ENCODE results near the gene DHX58.
A peak's percentile ranks its signal among the peaks of the same experiment; 100 is the strongest.

DHX58 gene

DNA sequence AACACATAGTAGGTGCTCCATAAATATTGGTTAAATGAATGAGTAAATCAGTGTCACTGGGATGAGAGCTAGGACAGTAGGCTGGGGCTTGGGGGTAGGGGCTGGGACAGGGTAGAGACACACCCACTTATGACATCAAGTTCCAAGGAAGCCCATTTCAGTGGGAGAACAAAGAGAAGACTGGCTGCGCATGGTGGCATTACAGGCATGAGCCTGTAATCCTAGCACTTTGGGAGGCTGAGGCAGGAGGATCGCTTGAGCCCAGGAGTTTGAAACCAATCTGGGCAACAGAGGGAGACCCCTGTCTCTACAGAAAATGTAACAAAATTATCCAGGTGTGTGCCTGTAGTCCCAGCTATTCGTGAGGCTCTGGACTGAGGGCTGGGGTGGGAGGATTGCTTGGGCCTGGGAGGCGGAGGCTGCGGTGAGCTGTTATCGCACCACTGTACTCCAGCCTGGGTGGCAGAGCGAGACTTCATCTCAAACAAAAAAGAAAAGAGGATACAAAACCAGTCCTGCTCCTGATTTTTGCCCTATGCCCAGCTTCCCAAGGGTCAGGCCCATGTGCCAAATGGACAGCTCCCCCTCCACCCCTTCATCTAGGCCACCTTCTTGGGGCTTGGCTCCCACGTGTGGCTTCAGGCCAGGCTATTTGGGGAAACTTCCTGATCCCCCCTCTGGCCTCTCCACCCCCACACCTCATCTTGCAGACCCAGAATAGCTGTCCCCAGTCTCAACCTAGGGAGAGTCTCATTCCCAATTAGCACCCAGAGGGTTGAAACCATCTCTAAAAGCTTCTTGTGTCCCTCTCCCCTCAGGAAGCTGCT, 21.3 kb downstream of the DHX58 start:
- Mint-ChIP-seq H3K27ac (no peak overlapping the region), H3K36me3 (ENCODE audit: low read depth) (no peaks in the 10 kb centered on the region), H3K4me1 (ENCODE audit: low read depth) (no peaks in the 10 kb centered on the region), H3K9me3 (no peaks in the 10 kb centered on the region), H3K27me3 (ENCODE audit: low read depth) (peaks cover 31% of the 10 kb centered on the region), H3K4me3 (no peak overlapping the region)

DNA sequence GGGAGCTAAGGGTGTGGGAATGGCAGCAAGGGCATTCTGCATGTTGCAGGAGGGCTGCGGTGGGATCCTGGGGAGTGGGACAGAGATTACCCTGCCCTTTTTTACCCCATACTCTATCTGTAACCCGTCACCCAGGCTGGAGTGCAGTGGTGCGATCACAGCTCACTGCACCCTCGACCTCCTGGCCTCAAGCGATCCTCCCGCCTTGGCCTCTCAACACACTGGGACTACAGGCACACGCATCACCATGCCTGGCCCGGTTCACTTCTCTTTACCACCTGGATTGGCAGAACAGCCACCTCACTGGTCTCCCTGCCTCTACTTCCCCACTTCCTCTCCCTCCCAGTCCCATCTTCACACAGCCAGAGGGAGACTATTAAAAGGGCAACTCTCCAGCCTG, 23.8 kb downstream of the DHX58 start:
- H3K4me3 Mint-ChIP-seq: no peak overlapping the region
- no peaks in the 10 kb centered on the region for H3K9me3 Mint-ChIP-seq
- H3K27ac Mint-ChIP-seq: no peak overlapping the region
- no peaks in the 10 kb centered on the region for H3K4me1 Mint-ChIP-seq (ENCODE audit: low read depth)
- H3K27me3 Mint-ChIP-seq (ENCODE audit: low read depth): peaks cover 27% of the 10 kb centered on the region
- no peaks in the 10 kb centered on the region for H3K36me3 Mint-ChIP-seq (ENCODE audit: low read depth)

DNA sequence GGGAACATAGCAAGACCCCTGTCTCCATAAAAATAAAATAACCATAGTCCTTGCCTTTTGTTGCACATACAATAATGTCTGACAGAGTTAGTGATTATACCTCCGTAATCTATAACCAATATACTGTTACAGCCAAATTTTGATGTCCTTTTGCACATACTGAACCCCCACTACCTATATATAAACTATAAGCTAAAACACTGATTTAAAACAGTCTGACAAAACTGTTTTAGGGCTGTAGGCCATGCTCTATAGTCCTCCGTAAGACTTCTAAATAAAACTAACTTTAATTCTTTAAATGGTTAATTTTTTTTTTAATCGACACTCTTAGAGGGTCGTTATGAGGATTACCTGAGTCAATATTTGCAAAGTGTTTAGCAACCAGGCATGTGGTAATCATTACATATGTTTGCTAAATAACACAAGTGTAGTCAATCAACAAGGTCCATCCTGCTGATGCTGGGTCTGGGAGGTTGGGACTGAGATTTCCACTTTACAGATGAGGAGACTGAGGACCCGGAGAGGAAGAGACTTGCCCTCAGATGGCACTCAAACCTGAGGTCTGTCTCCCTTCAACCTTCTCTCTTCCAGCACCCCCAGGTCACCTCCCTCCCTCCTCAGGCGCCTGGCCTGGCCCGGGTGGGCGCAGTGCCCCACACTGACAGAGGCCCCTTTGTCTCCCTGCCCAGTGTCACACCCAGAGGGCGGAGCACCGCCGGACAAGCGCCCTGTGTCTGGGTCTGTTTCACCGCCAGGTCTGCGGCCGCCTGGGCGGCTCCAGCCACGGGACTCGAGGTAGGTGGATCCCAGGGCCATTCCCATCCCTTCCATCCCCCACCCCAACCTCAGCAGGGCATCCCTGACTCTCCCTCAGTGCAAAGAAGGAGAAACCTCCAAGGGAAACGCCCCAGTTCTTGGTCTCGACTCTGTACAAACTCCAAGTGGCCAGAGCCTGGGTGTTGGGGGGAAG, 24.5 kb downstream of the DHX58 start:
- Mint-ChIP-seq H3K4me1 (ENCODE audit: low read depth) (no peaks in the 10 kb centered on the region), H3K4me3 (no peak overlapping the region), H3K27me3 (ENCODE audit: low read depth) (peaks cover 27% of the 10 kb centered on the region), H3K9me3 (no peaks in the 10 kb centered on the region), H3K36me3 (ENCODE audit: low read depth) (no peaks in the 10 kb centered on the region), H3K27ac (no peak overlapping the region)

DNA sequence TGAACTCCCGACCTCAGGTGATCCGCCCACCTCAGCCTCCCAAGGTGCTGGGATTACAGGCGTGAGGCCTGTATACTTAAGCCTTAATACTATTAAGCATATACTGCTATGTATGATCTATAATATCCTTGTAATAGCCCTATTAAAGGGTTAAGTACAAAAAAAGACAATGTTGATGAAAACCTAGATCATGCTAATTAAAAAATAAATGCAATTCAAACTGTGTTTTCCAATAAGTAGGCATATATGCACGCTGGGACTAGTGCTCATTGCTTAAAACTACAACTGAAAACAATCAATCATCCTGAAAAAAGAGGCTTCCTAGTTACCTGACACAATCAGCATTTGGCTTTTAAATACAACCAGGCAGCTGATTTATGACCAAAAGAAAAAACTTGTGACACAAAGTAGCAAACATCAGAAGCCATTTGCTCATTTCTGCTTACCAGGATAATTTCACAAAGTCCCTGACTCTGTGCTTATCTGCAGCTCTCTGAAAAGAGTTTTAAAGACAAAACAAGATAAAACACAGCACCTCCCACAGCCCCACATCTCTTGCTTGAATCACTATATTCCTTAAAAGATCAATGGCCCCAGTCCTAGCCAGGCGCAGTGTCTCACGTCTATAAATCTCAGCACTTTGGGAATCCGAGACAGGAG, 25.3 kb downstream of the DHX58 start:
- Mint-ChIP-seq H3K4me1 (ENCODE audit: low read depth) (no peaks in the 10 kb centered on the region), H3K27me3 (ENCODE audit: low read depth) (peaks cover 26% of the 10 kb centered on the region), H3K4me3 (no peak overlapping the region), H3K27ac (no peak overlapping the region), H3K9me3 (no peaks in the 10 kb centered on the region), H3K36me3 (ENCODE audit: low read depth) (no peaks in the 10 kb centered on the region)

DNA sequence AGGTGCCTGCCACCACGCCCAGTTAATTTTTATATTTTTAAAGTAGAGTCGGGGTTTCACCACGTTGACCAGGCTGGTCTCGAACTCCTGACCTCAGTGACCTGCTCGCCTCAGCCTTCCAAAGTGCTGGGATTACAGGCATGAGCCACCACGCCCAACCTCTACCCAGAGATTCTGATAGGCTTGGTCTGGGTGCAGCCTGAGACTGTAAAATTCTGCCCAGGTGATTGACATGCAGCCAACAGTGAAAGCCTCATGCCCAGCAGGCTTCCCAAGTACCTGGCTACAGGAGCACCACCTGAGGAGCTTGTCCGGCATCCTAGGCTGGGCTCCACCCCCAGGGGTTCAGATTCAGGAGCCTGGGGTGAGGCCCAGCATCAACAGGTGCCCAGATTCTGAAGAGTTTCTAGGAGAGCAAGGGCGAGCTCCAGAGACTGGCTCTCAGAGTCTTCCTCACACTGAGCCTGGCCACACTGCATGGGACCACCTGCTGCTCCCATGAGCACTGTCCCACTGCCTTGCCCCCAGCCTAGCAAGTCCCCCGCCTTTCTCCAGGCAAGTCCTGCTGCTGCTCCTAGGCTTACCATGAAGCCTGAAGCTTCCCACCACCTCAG, 30.9 kb downstream of the DHX58 start:
- no peak overlapping the region for H3K4me3 Mint-ChIP-seq
- H3K27me3 Mint-ChIP-seq (ENCODE audit: low read depth): peaks cover 8% of the 10 kb centered on the region
- H3K4me1 Mint-ChIP-seq (ENCODE audit: low read depth): no peaks in the 10 kb centered on the region
- no peak overlapping the region for H3K27ac Mint-ChIP-seq
- H3K9me3 Mint-ChIP-seq: no peaks in the 10 kb centered on the region
- no peaks in the 10 kb centered on the region for H3K36me3 Mint-ChIP-seq (ENCODE audit: low read depth)

DNA sequence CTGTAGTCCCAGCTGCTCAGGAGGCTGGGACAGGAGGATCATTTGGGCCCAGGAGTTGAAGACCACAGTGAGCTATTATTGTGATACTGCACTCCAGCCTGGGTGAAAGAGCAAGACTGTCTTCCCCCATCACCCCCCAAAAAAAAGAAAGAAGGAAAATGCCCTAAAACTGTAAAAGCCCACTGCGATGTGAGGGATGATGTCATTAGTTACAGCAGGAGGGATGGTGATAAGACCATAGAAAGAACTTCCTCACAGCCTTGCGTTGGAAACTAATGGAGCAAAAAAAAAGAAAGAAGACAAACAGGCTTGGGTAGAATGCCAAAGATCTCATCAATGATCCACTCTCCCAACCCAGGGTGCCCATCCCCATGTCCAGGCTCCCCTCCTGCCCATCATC, 33.0 kb downstream of the DHX58 start:
- Mint-ChIP-seq H3K9me3 (no peaks in the 10 kb centered on the region), H3K27ac (no peak overlapping the region), H3K36me3 (ENCODE audit: low read depth) (no peaks in the 10 kb centered on the region), H3K4me1 (ENCODE audit: low read depth) (no peaks in the 10 kb centered on the region), H3K27me3 (ENCODE audit: low read depth) (peaks cover 14% of the 10 kb centered on the region), H3K4me3 (no peak overlapping the region)

DNA sequence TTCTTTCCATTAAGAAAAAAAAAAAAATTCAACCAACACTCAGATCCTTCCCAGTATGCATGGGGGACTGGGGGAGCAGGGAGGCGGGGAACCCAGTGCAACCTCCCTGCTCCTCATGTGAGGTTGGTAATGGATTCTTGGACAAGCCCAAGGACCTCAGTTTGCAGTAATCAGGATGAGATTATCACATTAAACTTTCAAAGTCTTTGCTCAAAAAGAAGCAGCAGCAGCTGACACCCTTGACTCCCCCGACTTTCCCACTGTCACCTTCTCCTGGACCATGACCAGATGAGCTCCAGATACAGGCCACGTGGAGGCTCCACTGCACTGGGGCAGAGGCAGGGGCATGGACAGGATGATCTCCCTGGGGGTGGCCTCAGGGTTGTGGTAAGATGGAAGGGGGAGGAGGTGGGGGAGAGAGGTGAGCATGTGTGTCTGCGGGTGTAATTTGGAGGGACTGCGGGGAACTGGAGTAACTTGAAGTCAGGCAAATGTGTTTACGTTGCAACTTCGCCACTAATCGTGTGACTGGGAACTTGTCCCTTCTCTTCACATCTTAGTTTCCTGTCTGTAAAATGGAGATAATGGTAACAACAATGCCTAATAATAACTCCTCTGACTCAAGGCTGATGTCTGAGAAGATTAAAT, 34.0 kb downstream of the DHX58 start:
- Mint-ChIP-seq H3K4me3 (no peak overlapping the region), H3K27ac (no peak overlapping the region), H3K4me1 (ENCODE audit: low read depth) (no peaks in the 10 kb centered on the region), H3K9me3 (no peaks in the 10 kb centered on the region), H3K27me3 (ENCODE audit: low read depth) (peaks cover 22% of the 10 kb centered on the region), H3K36me3 (ENCODE audit: low read depth) (no peaks in the 10 kb centered on the region)

DNA sequence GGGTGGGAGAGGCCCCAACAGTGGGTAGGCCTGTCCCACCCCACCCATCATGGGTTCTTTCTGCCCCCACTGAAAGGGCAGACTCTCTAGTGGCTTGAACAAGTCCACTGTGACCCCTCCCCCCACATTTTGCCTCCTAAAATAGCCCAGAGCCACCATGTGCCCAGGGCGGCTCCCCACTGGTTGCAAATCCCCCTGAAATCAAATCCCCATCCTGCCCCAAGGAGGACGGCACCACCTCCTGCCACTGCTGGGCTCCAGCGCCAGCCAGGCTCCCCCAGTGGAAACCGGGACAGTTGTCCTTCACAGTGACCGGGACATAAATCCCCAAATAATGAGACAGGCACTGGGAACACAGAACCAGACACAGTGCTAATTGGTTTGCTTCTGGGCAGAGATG, 34.8 kb downstream of the DHX58 start:
- Mint-ChIP-seq H3K9me3 (no peaks in the 10 kb centered on the region), H3K36me3 (ENCODE audit: low read depth) (no peaks in the 10 kb centered on the region), H3K4me1 (ENCODE audit: low read depth) (peaks cover 2% of the 10 kb centered on the region), H3K27ac (no peak overlapping the region), H3K27me3 (ENCODE audit: low read depth) (peaks cover 30% of the 10 kb centered on the region), H3K4me3 (no peak overlapping the region)

DNA sequence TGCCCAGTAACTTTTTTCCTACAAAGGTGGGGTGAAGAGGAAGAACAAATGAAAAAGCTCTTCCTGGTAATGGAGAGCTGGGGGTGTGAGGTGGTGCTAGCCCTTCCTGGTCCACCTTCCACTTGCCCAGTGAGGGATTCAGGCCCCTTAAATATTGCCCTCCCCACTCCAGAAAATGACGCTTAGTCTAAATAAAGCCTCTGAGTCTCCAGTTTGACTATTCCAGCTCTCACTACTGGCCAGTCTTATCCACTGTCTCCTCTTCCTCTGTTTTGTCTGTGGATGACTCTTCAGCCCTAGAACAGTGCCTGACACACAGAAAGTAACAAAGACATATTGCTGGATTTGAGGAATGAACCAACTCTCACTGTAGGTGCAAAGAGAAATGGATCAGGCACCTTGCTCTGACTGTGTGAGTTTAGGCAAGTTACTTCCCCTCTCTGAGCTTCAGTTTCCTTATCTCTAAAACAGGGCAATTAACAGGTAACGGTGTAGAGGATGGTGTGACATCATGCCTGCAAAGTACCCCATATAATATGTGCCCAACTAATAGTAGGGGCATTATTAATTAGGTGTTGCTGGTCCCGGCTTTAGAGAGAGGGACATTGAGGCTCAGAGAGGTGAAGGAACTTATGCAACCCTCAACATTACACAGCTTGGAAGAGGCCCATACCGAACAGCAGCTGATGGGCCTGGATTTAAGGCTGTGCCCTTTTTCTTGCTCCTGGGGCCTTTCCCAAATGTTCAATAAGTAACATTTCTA, 35.5 kb downstream of the DHX58 start:
- Mint-ChIP-seq H3K27me3 (ENCODE audit: low read depth) (peaks cover 32% of the 10 kb centered on the region), H3K36me3 (ENCODE audit: low read depth) (no peaks in the 10 kb centered on the region), H3K4me1 (ENCODE audit: low read depth) (peaks cover 3% of the 10 kb centered on the region), H3K9me3 (no peaks in the 10 kb centered on the region), H3K4me3 (no peak overlapping the region), H3K27ac (no peak overlapping the region)

DNA sequence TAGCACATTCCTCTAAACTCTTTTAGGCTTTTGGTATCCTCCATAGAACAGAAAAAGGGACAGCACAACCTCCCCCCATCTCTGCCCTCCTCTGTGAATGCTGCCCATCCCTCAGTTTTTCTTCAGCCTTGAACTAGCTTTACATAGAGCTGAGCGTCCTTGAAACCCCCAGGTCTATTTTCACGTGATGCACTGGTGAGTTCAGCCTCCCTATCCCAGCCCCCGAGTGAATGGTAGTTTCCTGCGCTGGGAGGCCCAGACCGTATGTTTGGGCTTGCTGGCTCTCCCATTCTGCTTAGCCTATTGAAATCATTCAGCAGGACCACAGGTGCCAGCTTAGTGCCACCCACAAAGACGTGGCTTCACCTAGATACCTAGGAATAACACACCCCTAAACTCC, 36.7 kb downstream of the DHX58 start:
- Mint-ChIP-seq H3K27me3 (ENCODE audit: low read depth) (peaks cover 43% of the 10 kb centered on the region), H3K36me3 (ENCODE audit: low read depth) (no peaks in the 10 kb centered on the region), H3K4me1 (ENCODE audit: low read depth) (peaks cover 6% of the 10 kb centered on the region), H3K27ac (no peak overlapping the region), H3K4me3 (no peak overlapping the region), H3K9me3 (no peaks in the 10 kb centered on the region)

DNA sequence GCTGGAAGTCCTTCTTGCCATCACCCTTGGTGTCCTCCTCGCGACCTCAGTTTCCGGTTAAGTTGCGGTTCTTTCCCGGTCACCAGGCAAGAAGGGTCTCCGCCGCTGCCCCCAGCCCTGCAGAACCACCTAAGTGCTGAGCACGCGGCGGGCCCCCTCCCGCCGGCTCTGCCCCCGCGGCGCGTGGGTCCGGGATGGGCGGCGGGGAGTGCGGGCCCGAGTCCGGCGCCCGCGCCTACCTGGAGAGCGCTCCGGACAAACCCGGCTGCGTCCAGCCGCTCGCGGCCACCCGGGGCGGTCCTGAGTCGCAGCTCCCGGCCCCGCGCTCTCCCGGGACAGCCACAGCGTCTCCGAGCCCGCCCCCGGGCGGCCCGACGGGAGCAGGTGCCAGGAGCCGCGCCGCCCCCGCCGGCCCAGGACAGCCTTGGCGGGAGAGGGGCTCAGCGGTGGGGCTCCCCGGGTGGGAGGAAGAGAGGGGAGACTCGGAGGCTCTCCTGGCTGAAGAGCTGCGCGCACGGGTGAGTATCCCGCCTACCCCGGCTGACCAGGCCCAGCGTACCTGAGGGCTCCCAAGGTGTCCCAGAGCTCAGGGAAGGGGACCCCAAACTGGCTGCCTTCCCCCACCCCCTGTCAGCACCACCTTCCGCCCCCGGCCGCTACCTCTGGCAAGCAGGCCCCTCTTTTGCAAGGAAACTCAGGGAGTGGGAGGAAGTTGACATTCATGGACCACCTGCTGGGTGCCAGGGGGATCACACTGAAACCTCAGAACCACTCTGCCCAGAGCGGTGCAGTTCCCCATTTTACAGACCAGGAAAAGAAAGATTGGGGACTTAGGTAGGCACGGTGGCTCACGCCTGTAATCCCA, 40.0 kb downstream of the DHX58 start:
- Mint-ChIP-seq H3K9me3 (no peaks in the 10 kb centered on the region), H3K27ac (no peak overlapping the region), H3K27me3 (ENCODE audit: low read depth) (peaks cover 35% of the 10 kb centered on the region), H3K4me1 (ENCODE audit: low read depth) (peaks cover 6% of the 10 kb centered on the region), H3K36me3 (ENCODE audit: low read depth) (no peaks in the 10 kb centered on the region), H3K4me3 (no peak overlapping the region)

DNA sequence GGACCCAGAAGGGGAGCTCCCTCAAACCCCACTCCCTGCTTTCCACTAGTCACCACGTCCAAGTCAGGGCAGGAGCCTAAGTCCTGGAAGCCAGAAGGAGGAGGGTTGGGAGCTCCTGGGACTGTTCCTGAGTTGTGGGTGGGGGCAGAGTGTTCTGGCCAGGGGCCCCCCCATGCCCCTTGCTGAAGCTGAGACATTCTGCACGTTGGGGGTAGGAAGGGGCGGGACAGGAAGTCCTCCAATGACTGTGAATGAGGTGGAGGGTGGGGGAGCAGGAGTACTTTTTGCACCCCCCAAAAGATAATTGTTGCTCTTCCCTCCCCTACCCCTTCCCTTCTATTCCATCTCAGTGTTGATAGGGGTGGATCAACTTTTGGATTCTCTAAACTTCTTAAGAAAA, 40.7 kb downstream of the DHX58 start:
- Mint-ChIP-seq H3K27me3 (ENCODE audit: low read depth) (peaks cover 35% of the 10 kb centered on the region), H3K36me3 (ENCODE audit: low read depth) (no peaks in the 10 kb centered on the region), H3K4me1 (ENCODE audit: low read depth) (peaks cover 6% of the 10 kb centered on the region), H3K9me3 (no peaks in the 10 kb centered on the region), H3K4me3 (peak overlapping the region; percentile 31), H3K27ac (no peak overlapping the region)

DNA sequence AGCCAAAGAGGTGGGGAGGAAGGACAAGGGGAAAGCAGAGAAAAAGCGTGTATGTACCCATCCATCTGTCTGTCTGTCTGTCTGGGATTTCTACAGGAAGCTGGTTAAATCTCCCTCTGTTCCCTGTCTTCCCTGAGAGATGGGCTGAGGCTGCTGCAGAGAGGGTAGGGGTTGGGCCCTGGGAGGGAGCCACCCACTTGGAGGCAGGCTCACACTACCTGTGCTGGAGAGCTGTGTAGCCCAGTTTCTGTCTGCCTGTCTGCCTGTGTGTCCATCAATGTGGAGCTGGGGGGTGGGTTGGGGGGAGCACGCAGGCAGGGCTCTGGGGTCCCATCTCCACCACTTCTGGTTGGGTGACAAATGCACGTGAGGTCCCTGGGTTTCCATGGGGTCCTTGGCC, 43.5 kb downstream of the DHX58 start:
- Mint-ChIP-seq H3K27ac (no peak overlapping the region), H3K4me1 (ENCODE audit: low read depth) (peaks cover 15% of the 10 kb centered on the region)

More for the DNA sequence above, 43.5 kb downstream of the DHX58 start:
- H3K4me3 Mint-ChIP-seq: no peak overlapping the region
- no peaks in the 10 kb centered on the region for H3K9me3 Mint-ChIP-seq
- no peaks in the 10 kb centered on the region for H3K36me3 Mint-ChIP-seq (ENCODE audit: low read depth)
- peaks cover 25% of the 10 kb centered on the region for H3K27me3 Mint-ChIP-seq (ENCODE audit: low read depth)

All from T-helper 1 cell treated with Interleukin-12 subunit alpha and Interleukin-12 subunit beta and Interleukin-4 antibody, amounts not matched to agents 30 μg/mL and 1 μg/mL, for 36 hours (primary cell).